Peyer's patch (tissue), 4 donors: Measurements from ENCODE around the gene SIRPA. TPM values are rescaled to one million over a fixed set of nuclear protein-coding genes. Genes with fewer than 3 reads are reported as not detected.

ENCODE experiments used
- DNase-seq, 3 donors: peaks; one replicate each; pipeline ENCODE4 v3.0.0-alpha.2; 2017 to 2019
- H3K27ac ChIP-seq, 4 donors: fragments of 200-600 bp; sonication (generic); one replicate each; pipeline ENCODE4 v1.5.1; 2016 to 2019
- H3K27me3 ChIP-seq, 2 donors: fragments of 200-600 bp; sonication (generic); one replicate each; pipeline ENCODE4 v1.5.1; 2019
- H3K36me3 ChIP-seq, 3 donors: fragments of 200-600 bp; sonication (generic); one replicate each; pipeline ENCODE4 v1.5.1; 2016 to 2019
- H3K4me1 ChIP-seq, 4 donors: fragments of 200-600 bp; sonication (generic); one replicate each; pipeline ENCODE4 v1.5.1; 2016 to 2019
- H3K4me3 ChIP-seq, 4 donors: fragments of 200-600 bp; sonication (generic); 1 replicate in 3 of 4; 2 replicates in 1 of 4; pipeline ENCODE4 v1.5.1; 2016 to 2019; ENCODE audit warnings: mild to moderate bottlenecking in 1 of 4
- H3K9me3 ChIP-seq, 4 donors: fragments of 200-600 bp; sonication (generic); one replicate each; pipeline ENCODE4 v1.5.1; 2016 to 2019; ENCODE audit warnings: mild to moderate bottlenecking in 1 of 4
- CTCF ChIP-seq, 6 experiments: fragments of 450-650 bp in 4 of 6; fragments of 200-600 bp in 2 of 6; sonication (generic) in 1 of 6; IDR thresholded peaks; one replicate each; pipeline ENCODE4 v1.5.1; 2017 to 2019; ENCODE audit warnings: antibody characterized with exemption in 6 of 6, mild to moderate bottlenecking in 3 of 6, moderate library complexity in 1 of 6
- POLR2A ChIP-seq, 2 donors: fragments of 450-650 bp; IDR thresholded peaks; one replicate each; pipeline ENCODE4 v1.5.1; 2017; ENCODE audit warnings: antibody characterized with exemption in 2 of 2, mild to moderate bottlenecking in 2 of 2, moderate library complexity in 2 of 2
- total RNA-seq, 4 donors: library from RNA; depleted of rRNA; stranded (reverse); fragments of >200 nt; gene quantifications; one replicate each; pipeline ENCODE4 v1.1.0, GENCODE V29; 2016

Gene SIRPA
- total RNA-seq, 4 donors from 2014 or later = 18.2 to 38.2 (median 26.3) TPM

DNA sequence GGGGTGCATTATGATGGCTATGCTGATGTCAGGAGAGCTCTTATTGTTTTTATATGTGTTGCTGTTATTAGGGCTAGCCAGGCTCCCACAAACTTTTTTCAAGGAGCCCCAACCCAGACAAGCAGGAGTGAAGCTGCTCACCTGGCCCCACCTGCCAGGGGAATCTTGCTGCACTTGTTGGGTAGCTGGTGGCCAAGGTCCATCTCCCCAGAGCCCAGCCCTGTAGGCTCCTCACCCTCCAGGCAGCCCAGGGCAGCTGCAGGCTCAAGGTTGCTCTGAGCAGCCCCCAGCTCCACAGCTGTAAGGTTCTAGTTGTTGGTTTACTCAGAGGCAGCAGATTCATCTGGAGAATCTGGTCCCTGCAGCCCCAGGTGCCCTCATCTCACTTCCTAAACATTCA lies 46.8 kb upstream of the SIRPA start:
- TF ChIP-seq CTCF (IDR thresholded peaks at IDR 0.05) (no peak), POLR2A (IDR thresholded peaks at IDR 0.05) (no peak)
- Histone ChIP-seq H3K27me3 (no peaks in the 10 kb centered on the region), H3K4me3 (no peak overlapping the region), H3K36me3 (no peaks in the 10 kb centered on the region), H3K27ac (no peak overlapping the region), H3K9me3 (no peaks in the 10 kb centered on the region), H3K4me1 (peaks cover 0 to 8% (median 2%) of the 10 kb centered on the region in 4 donors)
- DNase-seq = peak in 1 of 3 donors; percentile 72

GRCh38 chr20:1851396-1851795 lies 43.8 kb upstream of the SIRPA start:
- peaks cover 0 to 5% (median 0%) of the 10 kb centered on the region in 4 donors for H3K4me1 ChIP-seq
- peak overlapping the region in 1 of 4 donors; percentile 55 for H3K27ac ChIP-seq
- H3K4me3 ChIP-seq = no peak overlapping the region
- TF ChIP-seq CTCF (IDR thresholded peaks at IDR 0.05) = no peak
- TF ChIP-seq POLR2A (IDR thresholded peaks at IDR 0.05) = no peak
- no peak for DNase-seq
- no peaks in the 10 kb centered on the region for H3K36me3 ChIP-seq
- H3K9me3 ChIP-seq = no peaks in the 10 kb centered on the region
- H3K27me3 ChIP-seq = no peaks in the 10 kb centered on the region

- Histone ChIP-seq H3K4me1 (peaks cover 0 to 5% (median 0%) of the 10 kb centered on the region in 4 donors), H3K27me3 (no peaks in the 10 kb centered on the region), H3K27ac (no peak overlapping the region), H3K36me3 (no peaks in the 10 kb centered on the region), H3K9me3 (no peaks in the 10 kb centered on the region), H3K4me3 (no peak overlapping the region)
- TF ChIP-seq CTCF (IDR thresholded peaks at IDR 0.05) = no peak
- no peak for TF ChIP-seq POLR2A (IDR thresholded peaks at IDR 0.05)
- DNase-seq = no peak
Measured at GRCh38 chr20:1853473-1853872, 41.7 kb upstream of the SIRPA start.

DNA sequence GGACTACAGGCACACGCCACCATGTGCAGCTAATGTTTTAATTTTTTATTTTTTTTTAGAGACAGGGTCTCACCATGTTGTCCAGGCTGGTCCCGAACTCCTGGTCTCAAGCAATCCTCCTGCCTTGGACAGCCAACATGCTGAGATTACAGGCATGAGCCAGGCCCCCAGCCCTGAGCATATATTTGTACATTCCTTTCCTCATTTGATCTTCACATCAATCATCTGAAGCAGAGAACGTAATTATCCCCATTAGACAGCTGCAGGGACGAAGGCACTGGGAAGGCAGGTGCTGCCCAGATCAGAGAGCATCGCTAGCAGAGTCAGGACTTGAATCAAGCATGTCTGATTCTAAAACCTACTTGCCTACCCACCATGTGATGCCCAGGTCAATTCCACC lies 41.0 kb upstream of the SIRPA start:
- no peak overlapping the region for H3K27ac ChIP-seq
- no peak for TF ChIP-seq CTCF (IDR thresholded peaks at IDR 0.05)
- TF ChIP-seq POLR2A (IDR thresholded peaks at IDR 0.05) = no peak
- peaks cover 0 to 5% (median 0%) of the 10 kb centered on the region in 4 donors for H3K4me1 ChIP-seq
- H3K36me3 ChIP-seq = no peaks in the 10 kb centered on the region
- no peaks in the 10 kb centered on the region for H3K27me3 ChIP-seq
- DNase-seq = no peak
- H3K4me3 ChIP-seq = no peak overlapping the region
- H3K9me3 ChIP-seq = no peaks in the 10 kb centered on the region

DNA sequence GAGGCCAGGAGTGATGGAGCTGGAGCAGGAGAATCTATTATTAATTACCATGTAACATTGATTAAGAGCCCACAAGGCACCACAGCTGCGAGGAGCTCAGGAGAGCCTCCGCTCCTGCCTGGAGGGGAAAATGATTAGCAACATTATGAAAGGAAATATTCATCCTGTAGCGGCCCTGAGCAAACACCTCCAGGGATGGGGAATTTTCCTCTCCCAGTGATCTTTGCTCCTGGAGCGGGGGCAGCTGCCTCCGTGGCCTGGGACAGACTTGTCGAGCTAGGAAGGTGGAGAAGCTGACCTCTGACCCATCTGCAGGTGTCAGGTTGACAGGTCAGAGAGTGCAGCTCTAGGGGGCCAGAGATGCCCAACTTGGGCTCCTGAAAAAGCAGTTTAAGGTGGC lies 40.1 kb upstream of the SIRPA start:
- H3K27ac ChIP-seq = no peak overlapping the region
- no peak for TF ChIP-seq CTCF (IDR thresholded peaks at IDR 0.05)
- TF ChIP-seq POLR2A (IDR thresholded peaks at IDR 0.05) = no peak
- no peaks in the 10 kb centered on the region for H3K27me3 ChIP-seq
- no peak overlapping the region for H3K4me3 ChIP-seq
- peaks cover 0 to 5% (median 0%) of the 10 kb centered on the region in 4 donors for H3K4me1 ChIP-seq
- no peak for DNase-seq
- H3K36me3 ChIP-seq = no peaks in the 10 kb centered on the region
- no peaks in the 10 kb centered on the region for H3K9me3 ChIP-seq

DNA sequence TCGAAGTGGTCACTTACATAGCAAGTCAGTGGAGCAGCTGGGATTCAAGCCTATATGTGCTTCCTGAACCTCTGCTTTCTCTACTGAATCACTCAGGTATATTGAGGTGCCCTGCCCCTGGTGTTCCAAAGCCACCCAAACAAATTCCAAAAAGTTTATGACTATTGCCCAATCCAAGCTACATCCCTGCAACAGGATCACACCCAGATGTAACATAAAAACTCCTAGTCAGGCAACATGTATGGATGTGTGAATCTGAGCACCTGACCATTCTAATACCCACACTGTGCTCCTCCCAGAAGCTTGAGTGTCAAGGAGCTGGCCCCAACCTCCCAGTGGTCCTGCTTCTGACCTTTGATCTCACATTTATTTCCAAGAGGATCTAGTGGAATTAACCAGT lies 39.5 kb upstream of the SIRPA start:
- H3K4me1 ChIP-seq = peaks cover 0 to 4% (median 0%) of the 10 kb centered on the region in 4 donors
- no peak overlapping the region for H3K4me3 ChIP-seq
- no peak for DNase-seq
- H3K27me3 ChIP-seq = no peaks in the 10 kb centered on the region
- no peak for TF ChIP-seq POLR2A (IDR thresholded peaks at IDR 0.05)
- no peak for TF ChIP-seq CTCF (IDR thresholded peaks at IDR 0.05)
- H3K9me3 ChIP-seq = no peaks in the 10 kb centered on the region
- H3K36me3 ChIP-seq = no peaks in the 10 kb centered on the region
- H3K27ac ChIP-seq = no peak overlapping the region
